C4-2B (cell line): ENCODE data around the gene EFNA3.

Source experiments
- CTCF ChIP-seq: fragments of 450-650 bp; conservative IDR thresholded peaks from 2 replicates; pipeline ENCODE4 v1.5.1; 2017; ENCODE audit warnings: mild to moderate bottlenecking
- ZFX ChIP-seq: fragments of 450-650 bp; IDR thresholded peaks from 2 replicates; pipeline ENCODE4 v1.6.1; 2017

- TF ChIP-seq CTCF = no peak
- TF ChIP-seq ZFX = no peak
Observed at GRCh38 chr1:155079210-155079486, 511 bp downstream of the EFNA3 start.
